NCI-H1694 treated with DMSO at 0.1 percent for 48 hours (cell line): Measurements from ENCODE around the gene GPATCH1.

Experiments used
- DNase-seq: peaks from one replicate; lab custom pipeline; 2025; lab: John Stamatoyannopoulos, UW

Gene GPATCH1

GRCh38 chr19:33063356-33063752, 17.6 kb upstream of the GPATCH1 start:
- DNase-seq, result no peak

DNA sequence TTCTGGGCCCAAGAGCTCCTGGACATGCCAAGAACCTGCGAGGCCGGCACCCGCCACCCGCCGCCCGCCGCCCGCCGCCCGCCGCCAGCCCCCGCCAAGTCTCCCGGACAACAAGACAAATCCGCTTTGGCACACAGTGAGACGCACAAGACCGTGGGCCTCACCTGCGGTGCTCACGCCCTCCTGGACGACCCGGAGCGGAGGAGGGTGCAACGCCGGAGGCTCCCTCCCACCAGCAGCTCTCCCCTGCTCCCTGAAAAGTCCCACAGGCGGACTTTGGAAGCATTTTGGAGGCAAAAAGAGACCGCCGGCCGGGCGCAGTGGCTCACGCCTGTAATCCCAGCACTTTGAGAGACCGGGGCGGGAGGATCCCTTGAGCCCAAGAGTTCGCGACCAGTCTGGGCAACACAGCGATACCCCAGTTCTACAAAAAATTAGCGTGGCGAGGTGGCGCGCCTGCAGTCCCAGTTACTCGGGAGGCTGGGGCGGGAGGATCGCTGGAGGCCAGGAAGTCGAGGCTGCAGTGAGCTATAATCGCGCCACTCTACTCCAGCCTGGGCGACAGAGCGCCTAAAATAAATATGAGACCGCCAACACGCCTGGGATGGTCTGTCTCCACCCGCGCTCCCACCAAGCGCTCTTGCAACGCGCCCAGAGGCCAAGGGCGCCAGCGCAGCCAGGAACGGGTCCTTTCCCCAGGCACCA, 17.1 kb upstream of the GPATCH1 start:
- DNase-seq, result peak; percentile 5

- no peak for DNase-seq
These were observed 16.6 kb upstream of the GPATCH1 start for GRCh38 chr19:33064458-33064791.

GRCh38 chr19:33064792-33065550, 16.0 kb upstream of the GPATCH1 start, which contains the start of gene RHPN2:
TSS of gene RHPN2 (minus strand) at chr19:33064888. CDS start at chr19:33064852, 36 bp downstream.
- peak; percentile 21 for DNase-seq

DNA sequence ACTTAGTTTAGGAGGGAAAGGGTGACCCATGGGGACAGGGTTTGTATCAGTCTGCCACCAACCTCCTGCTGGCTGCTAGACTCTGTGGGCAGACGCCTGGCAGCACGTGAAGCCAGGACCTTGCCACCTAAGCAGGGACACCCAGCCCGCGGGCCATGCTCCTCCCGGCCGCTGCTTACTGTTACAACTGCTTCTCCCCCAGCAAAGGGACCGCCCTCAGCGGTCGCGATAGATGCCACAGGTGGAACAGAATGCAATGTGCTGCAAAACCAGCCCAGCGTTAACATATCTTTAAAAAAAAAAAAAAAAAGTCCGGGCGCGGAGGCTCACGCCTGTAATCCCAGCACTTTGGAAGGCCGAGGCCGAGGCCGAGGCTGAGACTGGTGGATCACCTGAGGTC, 14.4 kb upstream of the GPATCH1 start:
- no peak for DNase-seq

DNA sequence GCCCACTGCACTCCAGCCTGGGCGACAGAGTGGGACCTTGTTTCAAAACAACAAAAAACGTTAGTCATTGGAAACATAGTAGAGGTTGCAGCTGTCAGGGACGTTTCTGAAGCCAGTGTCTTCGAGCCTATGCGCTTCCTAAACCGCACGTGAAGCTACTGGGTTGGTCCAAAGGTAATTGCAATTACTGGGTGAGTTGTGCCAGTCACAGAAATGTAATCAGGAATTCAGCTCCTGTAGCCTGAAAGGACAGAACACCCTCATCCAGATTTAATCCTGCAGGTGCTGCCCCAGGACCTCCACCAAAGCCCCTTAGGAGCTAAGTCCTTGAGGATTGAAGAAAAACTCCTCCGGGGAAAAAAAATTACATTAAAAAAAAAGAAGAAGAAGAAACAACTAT, 13.9 kb upstream of the GPATCH1 start:
- DNase-seq, result no peak

DNA sequence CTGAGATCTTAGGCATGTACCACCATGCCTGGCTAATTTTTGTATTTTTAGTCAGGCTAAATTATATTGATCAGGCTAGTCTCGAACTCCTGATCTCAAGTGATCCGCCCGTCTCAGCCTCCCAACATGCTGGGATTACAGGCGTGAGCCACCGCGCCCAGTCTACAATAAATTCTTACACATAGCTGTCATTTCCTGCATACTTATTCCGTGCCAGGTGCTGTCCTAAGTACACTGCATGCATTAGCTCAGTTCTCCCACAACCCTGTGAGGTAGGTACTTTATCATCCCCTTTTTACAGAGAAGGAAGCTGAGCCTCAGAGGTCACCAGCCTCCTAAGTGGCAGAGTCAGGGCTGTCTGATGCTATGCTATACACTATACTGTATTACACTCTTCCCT, 9.1 kb upstream of the GPATCH1 start:
- DNase-seq, result no peak

- DNase-seq, result no peak
These were observed 5.5 kb upstream of the GPATCH1 start for GRCh38 chr19:33075519-33075918.

- no peak for DNase-seq
These were observed 4.7 kb downstream of the GPATCH1 start for GRCh38 chr19:33085570-33086128.

DNA sequence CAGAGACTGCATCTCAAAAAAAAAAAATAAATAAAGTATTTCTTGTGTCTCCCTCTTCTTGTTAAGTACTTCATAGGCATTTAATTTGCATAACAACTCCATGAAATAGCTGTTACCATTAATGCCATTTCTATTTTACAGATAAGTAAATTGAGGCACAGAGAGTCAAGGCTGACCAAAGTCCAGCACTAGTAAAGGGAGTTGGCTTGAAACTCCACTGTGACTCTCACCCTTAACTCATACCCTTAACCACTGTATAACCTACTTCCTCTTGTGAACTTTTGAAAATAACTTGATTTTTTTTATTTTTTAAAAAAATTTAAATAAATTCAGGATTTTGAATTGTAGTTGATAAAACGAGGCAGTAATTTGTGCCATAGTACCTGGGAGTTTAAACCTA, 6.0 kb downstream of the GPATCH1 start:
- DNase-seq, result no peak

DNA sequence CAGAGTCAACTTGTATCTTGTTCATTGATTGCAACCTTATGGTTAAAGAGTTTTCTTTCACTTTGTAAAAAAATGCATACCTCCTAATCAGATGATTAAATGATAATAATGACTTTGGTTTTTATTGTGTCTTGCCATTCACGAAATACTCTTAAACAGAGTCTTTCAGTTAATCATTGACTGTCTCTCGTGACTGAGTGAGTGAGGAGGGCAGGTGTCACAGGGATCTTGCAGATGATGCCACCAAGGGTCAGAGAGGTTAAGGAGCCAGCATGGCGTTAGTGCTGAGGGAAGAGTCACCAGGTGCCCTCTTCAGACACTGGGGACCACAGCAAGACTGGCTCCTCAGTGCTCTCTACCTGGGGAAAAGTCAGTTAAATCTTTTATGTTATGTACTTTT, 8.0 kb downstream of the GPATCH1 start:
- no peak for DNase-seq

DNA sequence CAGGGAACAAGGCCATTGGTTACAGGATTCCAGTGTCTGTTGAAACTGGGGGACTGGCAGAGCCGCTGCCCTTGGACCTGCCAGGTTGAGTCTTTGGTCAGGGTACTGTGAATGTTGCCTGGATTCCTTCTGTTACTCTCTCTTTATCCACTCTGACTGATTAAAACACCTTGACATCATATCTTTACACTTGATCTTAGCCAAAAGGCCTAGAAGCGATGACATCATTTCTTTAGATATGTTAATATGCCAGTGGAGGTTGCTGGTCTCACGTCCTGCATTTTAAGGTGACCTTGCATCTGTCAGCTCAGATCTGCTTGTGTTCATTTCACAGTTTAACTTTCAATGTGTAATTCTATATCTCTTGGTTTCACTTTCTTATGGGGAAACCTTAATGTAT, 9.2 kb downstream of the GPATCH1 start:
- no peak for DNase-seq

GRCh38 chr19:33093420-33094210, 12.6 kb downstream of the GPATCH1 start:
- no peak for DNase-seq

GRCh38 chr19:33094436-33095067, 13.6 kb downstream of the GPATCH1 start:
- no peak for DNase-seq

DNA sequence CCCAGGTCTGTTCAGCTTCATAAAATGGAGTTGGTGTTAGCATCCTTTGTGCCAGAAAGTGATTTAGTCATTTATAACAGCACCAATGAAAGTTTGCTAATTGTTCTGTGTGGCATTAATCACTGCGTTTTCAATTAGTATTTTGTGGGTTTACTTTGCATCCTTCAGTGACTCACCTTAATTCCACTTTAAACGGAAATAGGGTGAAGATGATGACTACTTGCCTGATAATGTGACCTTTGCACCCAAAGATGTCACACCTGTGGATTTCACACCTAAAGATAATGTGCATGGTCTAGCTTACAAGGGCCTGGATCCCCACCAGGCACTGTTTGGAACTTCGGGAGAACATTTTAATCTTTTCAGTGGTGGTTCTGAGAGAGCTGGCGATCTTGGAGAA, 15.0 kb downstream of the GPATCH1 start:
- no peak for DNase-seq

DNA sequence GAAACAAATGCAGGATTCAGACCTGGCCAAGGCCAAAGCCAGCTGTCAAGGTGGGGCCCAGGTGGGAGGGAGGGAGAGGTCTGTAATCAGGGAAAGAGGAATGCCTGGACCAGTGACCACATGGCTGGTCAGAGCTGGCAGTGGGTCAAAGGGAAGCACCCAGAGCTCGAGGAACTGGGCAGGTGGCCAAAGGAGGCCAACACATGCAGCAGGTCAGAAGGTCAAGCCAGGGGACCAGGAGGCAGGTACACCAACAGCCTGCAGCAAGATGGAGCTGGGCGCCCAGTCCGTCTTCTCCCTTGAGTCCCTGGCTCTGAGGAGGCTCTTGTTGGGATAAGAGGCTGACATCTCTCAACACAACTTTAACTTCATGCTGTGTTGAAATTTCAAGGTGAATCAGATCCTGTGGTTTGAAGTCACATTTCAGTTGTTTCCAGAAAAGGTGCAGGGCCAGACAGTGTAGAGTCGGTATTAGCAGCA, 17.1 kb downstream of the GPATCH1 start:
- DNase-seq, result no peak

DNA sequence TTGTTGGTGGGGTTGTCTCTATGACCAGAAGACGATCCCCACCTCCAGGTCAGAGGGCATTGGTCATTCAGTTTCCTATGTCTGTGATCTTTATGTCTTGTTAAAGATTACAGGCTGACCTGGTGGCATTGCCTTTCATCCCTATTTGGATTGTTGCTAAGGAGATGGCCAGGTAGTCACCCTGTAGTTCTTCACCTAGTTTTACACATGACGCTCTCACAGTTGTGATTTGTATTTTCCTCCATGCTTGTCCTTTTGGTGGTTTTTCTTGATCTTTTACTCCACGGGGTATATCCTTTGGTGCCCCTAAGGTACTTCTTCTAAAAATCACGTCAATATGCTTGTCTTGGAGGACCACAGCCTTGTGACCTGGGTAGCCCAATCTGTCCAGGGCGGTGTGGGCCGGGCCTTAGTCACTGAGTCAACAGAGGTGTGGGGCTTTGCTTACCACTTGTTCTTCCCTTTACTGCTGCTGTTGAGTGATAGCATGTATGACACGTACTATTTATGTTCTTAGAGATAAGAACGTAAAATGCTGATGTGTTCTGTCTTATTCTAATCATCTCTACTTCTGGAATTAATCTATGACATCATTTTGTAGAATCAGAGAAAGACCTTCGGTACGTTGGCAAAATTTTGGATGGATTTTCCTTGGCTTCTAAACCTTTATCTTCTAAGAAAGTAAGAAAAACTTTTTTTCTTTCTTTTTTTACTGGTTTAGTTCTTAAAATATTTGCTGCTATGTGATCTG, 20.1 kb downstream of the GPATCH1 start:
- no peak for DNase-seq

DNA sequence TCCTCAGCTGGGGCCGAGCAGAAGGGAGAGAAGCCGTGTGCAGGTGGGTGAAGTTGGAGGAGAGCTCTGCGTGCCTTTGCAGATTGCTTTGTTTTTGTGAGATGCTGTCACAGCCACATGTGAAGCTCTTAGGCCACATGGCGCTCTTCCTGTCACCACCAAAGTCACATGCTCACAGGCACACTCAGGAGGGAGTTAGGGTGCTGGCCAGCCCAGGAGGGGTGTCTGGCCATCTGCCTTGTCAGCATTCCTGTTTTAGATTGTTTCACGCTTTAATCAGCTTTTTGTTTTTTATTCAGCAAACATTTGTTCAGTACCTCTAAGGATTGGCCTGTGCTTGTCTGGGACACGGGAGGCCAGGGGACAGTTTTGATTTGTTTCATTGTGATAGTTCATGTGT, 21.9 kb downstream of the GPATCH1 start:
- no peak for DNase-seq

DNA sequence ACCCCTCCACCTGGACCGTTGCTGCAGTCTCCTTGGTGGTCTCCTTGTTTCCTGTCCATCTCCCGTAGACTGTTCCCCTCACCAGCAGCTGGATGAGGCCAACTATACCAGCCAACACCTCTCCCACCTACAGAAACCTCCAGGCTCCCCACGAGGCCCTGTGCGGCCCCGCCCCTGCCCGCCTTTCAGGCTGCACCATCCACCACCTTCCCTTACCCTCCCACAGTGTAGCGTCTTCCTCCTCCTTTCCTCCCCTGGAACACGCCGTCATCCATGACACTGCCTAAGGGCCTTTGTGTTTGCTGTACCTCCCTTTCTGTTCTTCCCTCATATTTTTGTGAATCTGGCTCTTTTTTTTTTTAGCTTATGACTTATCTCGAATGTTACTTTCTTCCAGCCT, 27.2 kb downstream of the GPATCH1 start:
- no peak for DNase-seq

DNA sequence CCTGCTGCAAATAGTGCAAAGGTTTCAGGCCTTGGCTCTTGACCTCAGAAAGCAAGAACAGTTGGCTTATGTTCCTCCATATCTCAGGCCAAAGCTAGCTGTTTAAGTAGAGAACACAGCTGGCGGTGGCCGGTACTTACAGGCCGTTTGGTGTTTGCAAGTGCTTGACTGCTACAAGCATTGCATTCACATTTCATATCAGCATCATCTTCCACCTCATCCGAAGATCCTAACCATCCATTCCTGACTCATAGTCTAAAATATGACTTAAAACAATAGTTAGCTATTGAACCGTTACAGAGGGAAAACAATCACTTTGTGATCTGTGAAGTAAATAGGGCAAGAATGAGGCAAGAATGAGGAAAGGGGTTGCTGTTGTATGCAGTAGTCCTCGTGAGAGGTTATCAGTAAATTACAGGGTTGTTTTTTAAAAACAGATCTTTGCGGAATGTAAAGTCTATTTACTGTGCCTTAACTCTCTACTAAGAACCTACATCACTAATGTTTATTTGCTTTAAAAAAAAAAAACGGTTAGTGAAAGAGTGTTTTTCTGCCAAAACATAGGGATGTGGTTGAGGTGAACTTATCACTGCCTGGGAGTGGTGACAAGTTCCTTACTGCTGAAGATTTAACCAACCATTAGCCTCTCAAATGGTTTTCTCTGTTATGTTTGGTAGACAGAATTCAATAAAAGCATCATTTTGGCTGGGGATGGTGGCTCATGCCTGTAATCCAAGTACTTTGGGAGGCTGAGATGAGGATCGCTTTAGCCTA, 29.3 kb downstream of the GPATCH1 start:
- no peak for DNase-seq
